Stimulated activated naive CD8-positive, alpha-beta T cell treated with anti-CD3 and anti-CD28 coated beads, Interleukin-15, Interleukin-2, amounts not matched to agents 100 ng/mL and 50 ng/mL, for 24 hours (primary cell): Measurements from ENCODE around the gene APP.
"Not testable (repeated sequence)": the region's sequence is repeated elsewhere in the genome, so short reads cannot be mapped to it uniquely, and the experiment has no call there.

Experiments used
- H3K27ac Mint-ChIP-seq: one replicate; pipeline ENCODE4 v1.8.0; 2021; ENCODE audit warnings: mild to moderate bottlenecking, mixed read lengths
- H3K27me3 Mint-ChIP-seq: one replicate; pipeline ENCODE4 v1.8.0; 2021; ENCODE audit warnings: mixed read lengths
- H3K36me3 Mint-ChIP-seq: one replicate; pipeline ENCODE4 v1.8.0; 2021; ENCODE audit warnings: low read depth, mixed read lengths
- H3K4me1 Mint-ChIP-seq: one replicate; pipeline ENCODE4 v1.8.0; 2021; ENCODE audit warnings: low read depth, mixed read lengths
- H3K4me3 Mint-ChIP-seq: one replicate; pipeline ENCODE4 v1.8.0; 2021; ENCODE audit warnings: mild to moderate bottlenecking, mixed read lengths
- H3K9me3 Mint-ChIP-seq: one replicate; pipeline ENCODE4 v1.8.0; 2021; ENCODE audit warnings: mixed read lengths

The APP gene

DNA sequence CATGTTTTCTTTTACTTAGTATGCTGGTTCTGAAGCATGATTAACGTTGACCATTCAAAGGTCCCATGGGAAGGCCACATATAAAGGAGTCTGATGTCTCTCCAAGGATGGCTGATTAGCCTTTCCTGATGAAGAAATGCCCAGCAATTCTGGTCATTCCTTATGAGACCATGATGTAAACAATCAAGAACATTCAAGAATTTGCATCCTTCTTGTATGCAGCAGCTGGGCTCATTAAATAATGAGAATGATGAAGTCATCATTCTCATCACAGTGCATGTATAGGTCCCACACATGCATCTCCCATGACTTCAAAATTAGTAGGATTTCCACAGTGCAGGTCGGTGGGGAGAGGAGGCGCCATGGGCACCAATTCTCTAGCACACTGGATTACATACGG is 85.4 kb downstream of the APP start:
- Mint-ChIP-seq H3K36me3 (peaks cover 26% of the 10 kb centered on the region), H3K27ac (no peak overlapping the region), H3K9me3 (no peaks in the 10 kb centered on the region), H3K4me3 (no peak overlapping the region), H3K4me1 (no peaks in the 10 kb centered on the region), H3K27me3 (no peaks in the 10 kb centered on the region)

DNA sequence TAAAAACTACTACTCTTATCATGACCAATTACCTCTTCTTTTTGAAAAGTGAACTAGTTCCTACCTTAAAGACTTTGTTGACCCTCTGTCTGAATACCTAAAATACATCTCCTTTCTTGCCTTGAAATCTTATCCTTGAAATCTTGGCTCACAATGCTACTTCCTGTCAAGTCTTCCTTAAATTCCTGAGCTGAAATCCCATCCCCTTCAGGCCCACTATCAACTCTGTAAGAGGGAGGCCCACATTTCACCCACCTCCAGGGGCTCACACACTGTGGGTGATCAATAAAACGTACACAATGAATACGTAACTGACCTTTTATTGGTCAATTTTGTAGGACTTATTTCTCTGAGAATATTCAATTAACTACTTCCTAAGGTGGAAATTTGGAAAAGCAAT is 88.0 kb downstream of the APP start:
- Mint-ChIP-seq H3K4me3 (no peak overlapping the region), H3K9me3 (no peaks in the 10 kb centered on the region), H3K27ac (no peak overlapping the region), H3K27me3 (no peaks in the 10 kb centered on the region), H3K4me1 (no peaks in the 10 kb centered on the region), H3K36me3 (peaks cover 13% of the 10 kb centered on the region)

DNA sequence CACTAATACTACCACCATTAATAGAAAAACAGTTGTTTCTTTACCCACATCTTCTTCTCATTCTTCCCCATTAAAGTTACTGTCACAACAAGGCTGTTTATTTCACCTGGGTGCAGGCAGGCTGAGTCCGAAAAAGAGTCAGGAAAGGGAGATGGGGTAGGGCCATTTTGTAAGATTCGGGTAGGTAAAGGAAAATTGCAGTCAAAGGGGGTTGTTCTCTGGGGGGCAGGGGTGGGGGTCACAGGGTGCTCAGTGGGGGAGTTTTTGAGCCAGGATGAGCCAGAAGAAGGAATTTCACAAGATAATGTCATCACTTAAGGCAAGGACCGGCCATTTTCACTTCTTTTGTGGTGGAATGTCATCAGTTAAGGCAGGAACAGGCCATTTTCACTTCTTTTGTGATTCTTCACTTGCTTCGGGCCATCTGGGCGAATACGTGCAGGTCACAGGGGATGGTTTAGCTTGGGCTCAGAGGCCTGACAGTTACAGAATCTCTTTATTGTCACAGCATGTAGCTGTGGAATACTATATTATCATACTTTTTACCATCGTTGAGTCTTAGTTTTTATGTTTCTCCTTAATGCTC is 89.3 kb downstream of the APP start:
- not testable (repeated sequence) for H3K36me3 Mint-ChIP-seq, H3K27ac Mint-ChIP-seq, H3K4me3 Mint-ChIP-seq, H3K9me3 Mint-ChIP-seq, H3K4me1 Mint-ChIP-seq, H3K27me3 Mint-ChIP-seq

DNA sequence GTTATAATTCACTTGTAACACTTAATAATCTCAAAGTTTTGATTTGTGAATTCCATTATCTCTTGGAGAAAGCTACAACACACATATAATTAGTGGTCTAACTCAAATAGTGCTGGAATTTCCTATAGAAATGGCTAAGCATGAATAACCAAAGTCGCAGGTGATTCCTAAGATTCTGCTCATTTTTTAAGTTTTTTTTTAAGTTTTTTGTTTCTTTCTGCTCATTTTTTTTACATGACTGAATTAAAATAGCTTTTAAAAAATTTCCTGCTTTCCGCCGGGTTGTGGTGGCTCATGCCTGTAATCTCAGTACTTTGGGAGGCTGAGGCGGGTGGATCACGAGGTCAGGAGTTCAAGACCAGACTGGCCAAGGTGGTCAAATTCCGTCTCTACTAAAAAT is 90.4 kb downstream of the APP start:
- Mint-ChIP-seq H3K27ac (no peak overlapping the region), H3K4me1 (no peaks in the 10 kb centered on the region), H3K4me3 (no peak overlapping the region), H3K36me3 (peaks cover 4% of the 10 kb centered on the region), H3K27me3 (no peaks in the 10 kb centered on the region), H3K9me3 (no peaks in the 10 kb centered on the region)

DNA sequence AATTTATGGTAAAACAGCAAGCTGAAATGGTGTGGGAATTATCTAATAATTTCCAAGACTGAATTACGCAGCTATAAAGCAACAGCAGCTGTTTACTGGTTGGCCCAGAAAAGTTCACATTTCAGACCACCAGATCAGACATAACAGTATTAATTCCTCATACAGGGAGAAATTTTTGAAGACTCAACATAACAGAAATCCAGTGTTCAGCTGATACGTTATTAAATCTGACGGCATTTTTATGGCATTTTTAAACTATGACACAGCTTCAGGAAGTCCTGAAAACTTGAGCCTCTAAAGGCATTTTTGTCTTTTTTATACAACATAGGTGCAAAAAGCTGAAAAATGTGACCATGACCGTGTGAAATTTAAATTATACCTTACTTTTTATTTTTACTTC is 91.2 kb downstream of the APP start:
- no peaks in the 10 kb centered on the region for H3K27me3 Mint-ChIP-seq
- no peak overlapping the region for H3K27ac Mint-ChIP-seq
- no peaks in the 10 kb centered on the region for H3K9me3 Mint-ChIP-seq
- H3K4me3 Mint-ChIP-seq: no peak overlapping the region
- H3K4me1 Mint-ChIP-seq: no peaks in the 10 kb centered on the region
- no peaks in the 10 kb centered on the region for H3K36me3 Mint-ChIP-seq

DNA sequence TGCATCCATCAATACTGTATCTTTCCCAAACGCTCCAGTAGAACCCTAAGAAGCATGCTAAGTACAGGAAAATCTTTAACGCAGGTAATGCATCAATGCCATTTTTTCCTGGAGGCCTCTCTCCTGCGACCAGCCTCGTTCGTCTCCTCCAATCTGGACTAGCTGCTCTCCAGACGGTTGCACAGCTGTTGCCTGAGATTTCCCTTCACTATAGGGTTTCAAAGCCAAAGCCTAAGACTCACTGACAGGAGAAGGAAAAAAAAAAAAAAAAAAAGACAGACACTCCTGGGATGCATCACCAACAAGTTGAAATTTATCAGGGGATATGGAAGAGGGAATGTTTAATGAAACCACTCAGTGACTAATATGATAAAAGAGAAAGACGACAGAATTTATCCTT is 93.0 kb downstream of the APP start:
- Mint-ChIP-seq H3K4me3 (no peak overlapping the region), H3K36me3 (no peaks in the 10 kb centered on the region), H3K9me3 (no peaks in the 10 kb centered on the region), H3K4me1 (no peaks in the 10 kb centered on the region), H3K27ac (no peak overlapping the region), H3K27me3 (no peaks in the 10 kb centered on the region)

DNA sequence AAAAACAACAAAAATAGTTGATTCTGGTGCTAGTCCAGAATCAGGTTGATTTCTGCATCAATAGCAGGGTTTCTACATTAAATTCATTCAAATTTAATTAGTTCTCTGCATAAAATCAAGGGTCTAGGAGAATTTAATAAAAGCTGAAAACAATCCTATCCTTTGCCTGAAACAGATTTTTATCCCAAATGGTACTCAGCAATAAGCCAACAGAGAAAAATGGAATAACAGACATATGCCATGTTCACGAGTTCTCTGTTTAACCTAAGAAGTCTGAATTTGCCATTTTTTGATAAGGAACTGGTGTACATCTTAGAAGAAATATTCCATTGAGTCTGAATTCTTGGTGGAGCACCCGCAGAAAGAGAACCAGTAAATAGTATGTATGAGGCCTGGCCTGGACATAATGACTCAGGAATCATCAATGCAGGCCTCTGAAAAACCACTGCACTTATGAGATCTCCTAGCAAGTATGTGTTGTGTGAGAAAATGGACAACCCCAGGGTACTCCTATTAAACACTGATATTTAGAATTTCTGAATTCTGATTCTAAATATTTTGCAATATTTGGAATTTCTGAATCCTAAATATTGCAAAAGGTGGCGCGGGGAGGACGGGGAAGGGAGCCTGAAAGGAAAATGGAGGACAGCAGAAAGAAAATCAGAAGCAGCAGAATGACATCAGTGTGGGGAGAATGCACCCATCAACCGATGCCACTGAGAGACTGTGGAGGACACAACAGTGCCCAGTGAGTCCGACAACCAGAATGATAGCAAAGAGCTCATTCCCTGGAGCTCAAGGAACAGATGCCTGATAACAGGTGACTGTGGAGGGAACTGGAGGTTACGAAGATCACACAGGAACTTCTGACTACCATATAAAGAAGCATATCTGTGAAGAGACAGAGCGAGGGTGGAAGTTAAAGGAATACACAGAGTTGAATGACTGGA is 97.6 kb downstream of the APP start:
- Mint-ChIP-seq H3K36me3 (no peaks in the 10 kb centered on the region), H3K27me3 (no peaks in the 10 kb centered on the region), H3K27ac (no peak overlapping the region), H3K4me3 (no peak overlapping the region), H3K9me3 (no peaks in the 10 kb centered on the region), H3K4me1 (peaks cover 41% of the 10 kb centered on the region)

DNA sequence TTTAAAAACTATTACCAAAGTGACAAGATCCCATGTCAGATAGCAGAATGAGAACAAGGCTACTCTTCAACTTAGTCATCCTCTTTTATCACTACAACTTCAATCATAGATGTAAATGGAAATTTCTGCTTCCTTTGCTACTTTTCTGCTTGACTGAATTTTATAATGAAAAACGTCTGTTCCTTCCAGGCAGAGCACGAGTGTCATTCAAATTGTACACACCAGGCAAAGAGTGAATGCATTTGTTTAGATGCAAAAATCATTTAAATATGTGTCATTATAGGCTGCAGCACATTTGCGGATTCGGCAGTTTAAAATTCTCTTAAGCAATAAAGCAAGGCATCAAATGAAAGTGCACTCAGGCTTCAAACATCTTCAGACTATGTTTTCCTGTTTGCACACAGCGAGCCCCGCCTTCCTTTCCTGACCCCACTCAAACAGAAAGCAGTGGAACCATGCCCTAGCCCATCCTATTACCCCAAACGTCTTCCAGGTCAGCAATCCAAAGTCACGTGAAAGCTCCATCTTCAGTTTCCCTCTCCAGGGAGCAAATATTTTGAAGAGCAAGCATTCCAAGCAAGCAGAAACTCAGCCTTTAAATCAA is 99.6 kb downstream of the APP start:
- H3K27me3 Mint-ChIP-seq: no peaks in the 10 kb centered on the region
- H3K4me3 Mint-ChIP-seq: peak overlapping the region; percentile 68
- no peaks in the 10 kb centered on the region for H3K9me3 Mint-ChIP-seq
- H3K4me1 Mint-ChIP-seq: peaks cover 45% of the 10 kb centered on the region
- peak overlapping the region; percentile 83 for H3K27ac Mint-ChIP-seq
- no peaks in the 10 kb centered on the region for H3K36me3 Mint-ChIP-seq

DNA sequence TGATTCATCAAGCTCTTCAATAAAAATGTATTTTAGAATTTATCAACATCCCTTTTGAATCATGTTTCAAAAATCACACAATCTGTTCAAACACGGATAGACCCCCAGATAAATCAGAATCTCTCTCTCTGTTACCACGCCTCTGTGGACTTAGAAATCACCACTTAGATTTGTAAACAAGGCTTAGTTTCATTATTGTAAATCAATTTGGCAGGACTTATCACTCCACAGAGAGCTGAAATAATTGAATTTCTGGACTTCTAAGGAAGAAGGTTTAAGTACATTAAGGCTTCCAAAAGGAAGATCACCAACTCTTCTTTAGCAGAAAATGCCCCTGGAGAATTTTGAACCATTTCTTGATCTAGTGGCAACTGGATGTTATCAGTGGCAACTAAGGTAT is 100.4 kb downstream of the APP start:
- H3K36me3 Mint-ChIP-seq: no peaks in the 10 kb centered on the region
- H3K9me3 Mint-ChIP-seq: no peaks in the 10 kb centered on the region
- peak overlapping the region; percentile 68 for H3K4me3 Mint-ChIP-seq
- no peaks in the 10 kb centered on the region for H3K27me3 Mint-ChIP-seq
- peak overlapping the region; percentile 83 for H3K27ac Mint-ChIP-seq
- H3K4me1 Mint-ChIP-seq: peaks cover 45% of the 10 kb centered on the region

DNA sequence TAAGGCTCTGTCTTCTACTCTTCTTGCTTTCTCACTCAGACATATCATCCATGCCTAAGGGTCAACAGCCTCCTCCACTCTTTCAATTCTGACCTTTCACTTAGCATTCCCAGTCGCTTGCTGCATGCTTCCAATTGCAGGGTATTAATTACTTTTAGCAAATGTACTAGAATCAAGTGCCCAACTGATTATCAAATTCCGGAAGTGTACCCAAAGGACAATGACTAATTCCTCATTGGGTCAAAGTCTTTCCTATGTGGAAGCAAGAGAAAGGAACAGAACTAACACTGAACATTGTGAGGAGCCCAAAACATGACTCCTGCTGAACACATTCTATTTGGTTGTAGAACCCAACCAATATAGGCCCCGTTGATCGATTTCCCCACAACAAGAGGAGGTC is 101.8 kb downstream of the APP start:
- H3K4me3 Mint-ChIP-seq: no peak overlapping the region
- peak overlapping the region; percentile 70 for H3K27ac Mint-ChIP-seq
- H3K4me1 Mint-ChIP-seq: peaks cover 45% of the 10 kb centered on the region
- no peaks in the 10 kb centered on the region for H3K27me3 Mint-ChIP-seq
- no peaks in the 10 kb centered on the region for H3K36me3 Mint-ChIP-seq
- H3K9me3 Mint-ChIP-seq: no peaks in the 10 kb centered on the region

DNA sequence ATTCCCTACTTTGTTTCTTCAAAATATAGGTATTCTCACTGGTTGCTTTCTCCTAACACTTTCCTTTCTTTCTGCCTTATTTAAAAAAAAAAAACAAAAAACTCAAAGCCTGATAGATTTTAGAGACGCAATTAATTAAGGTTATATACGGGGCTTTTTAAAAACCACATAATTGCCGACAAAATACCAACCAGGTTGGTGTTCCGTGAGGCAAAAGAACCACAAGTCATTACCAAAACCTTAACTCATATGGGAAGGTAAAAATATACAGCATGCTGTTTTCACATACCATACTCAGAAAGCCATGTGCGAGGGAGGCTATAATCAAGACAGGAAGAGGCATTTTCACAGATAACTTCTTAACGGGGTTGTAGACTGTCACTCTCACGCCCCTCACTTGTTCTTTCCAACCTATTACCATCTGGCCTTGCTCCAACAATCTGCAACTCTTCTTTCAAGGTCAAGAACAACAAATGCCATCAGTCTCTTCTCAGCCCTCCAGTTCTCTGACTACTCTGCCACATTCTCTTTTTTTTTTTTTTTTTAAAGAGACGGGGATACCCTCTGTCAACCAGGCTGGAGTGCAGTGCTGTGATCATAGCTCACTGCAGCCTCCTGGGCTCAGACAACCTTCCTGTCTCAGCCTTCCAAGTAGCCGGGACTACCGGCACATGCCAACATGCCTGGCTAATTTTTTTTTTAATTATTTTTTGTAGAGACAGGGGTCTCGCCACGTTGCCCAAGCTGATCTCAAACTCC is 102.6 kb downstream of the APP start:
- Mint-ChIP-seq H3K36me3 (no peaks in the 10 kb centered on the region), H3K4me1 (peaks cover 45% of the 10 kb centered on the region), H3K4me3 (peak overlapping the region; percentile 23), H3K27me3 (no peaks in the 10 kb centered on the region), H3K27ac (peak overlapping the region; percentile 6), H3K9me3 (no peaks in the 10 kb centered on the region)

DNA sequence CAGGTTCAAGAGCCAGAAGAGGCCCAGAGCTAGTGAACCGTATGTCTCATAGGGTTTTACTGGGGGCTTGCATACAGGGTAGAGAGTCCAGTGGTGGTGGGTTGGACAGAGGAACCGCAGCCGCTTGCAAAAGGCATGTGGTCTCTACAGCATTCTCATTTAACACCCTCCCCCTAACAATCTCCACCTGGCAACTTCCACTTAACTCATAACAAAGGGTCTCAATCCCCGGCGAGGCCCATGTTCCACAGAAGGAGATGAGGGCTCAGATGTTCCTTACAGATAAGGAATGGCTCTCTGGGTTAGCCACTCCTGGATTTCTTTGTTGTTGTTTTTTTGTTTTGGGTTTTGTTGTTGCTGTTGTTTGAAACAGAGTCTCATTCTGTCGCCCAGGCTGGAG is 106.1 kb downstream of the APP start:
- no peak overlapping the region for H3K4me3 Mint-ChIP-seq
- H3K27ac Mint-ChIP-seq: no peak overlapping the region
- H3K36me3 Mint-ChIP-seq: no peaks in the 10 kb centered on the region
- H3K27me3 Mint-ChIP-seq: no peaks in the 10 kb centered on the region
- H3K4me1 Mint-ChIP-seq: peaks cover 19% of the 10 kb centered on the region
- H3K9me3 Mint-ChIP-seq: no peaks in the 10 kb centered on the region

DNA sequence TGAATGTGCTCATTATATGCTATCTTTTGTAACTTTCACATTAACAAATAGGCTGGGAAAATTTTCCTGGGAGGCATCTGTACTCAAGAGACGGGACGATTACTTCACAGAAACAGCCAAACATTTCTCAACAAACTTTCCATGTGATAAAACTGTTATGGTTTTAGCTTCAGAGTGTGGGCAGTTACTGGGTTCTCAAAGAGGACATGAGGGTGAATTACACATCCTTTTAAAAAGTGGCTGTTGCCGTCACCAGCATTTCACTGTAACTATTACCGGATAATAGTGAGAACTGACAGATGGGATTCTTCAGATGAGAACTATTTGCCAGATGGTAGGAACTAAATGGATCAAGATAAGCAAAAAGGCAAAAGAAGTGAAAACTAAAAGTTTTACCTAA is 109.1 kb downstream of the APP start:
- H3K4me3 Mint-ChIP-seq: no peak overlapping the region
- no peaks in the 10 kb centered on the region for H3K27me3 Mint-ChIP-seq
- H3K9me3 Mint-ChIP-seq: no peaks in the 10 kb centered on the region
- H3K27ac Mint-ChIP-seq: no peak overlapping the region
- H3K4me1 Mint-ChIP-seq: no peaks in the 10 kb centered on the region
- H3K36me3 Mint-ChIP-seq: no peaks in the 10 kb centered on the region

DNA sequence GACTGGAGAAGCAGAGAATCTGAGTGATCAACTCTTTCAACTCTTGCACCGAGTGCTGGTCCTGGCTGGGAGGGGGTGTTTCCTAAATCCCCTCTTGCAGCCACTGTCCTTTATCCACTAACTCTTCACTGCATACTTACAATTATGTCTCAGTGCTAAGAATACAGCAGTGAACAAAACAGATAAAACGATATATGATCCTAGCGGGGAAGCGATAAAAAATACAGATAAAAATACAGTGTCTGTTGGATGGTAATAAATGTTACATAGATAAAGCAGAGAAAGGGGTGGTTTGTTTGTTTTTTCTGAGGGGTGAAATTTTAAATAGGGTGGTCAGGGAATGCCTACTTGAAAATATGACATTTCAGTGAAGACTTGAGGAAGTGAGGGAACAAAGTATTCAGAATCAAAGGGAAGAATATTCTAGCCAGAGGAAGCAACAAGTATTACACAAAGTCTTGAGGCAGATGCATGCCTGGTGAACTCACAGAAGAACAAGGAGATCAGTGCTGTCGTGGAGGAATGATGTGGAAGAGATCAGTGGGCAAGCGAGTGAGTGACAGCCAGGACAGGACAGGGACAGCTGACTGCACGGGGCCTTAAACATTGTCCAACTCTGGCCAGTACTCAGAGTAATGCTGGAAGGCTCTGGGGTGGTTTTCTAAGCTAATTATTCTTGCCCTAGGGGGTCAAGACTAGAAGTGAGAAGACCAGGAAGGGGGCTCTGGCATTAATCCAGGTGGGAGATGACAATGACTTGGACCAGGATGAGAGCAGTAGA is 110.0 kb downstream of the APP start:
- H3K27ac Mint-ChIP-seq: no peak overlapping the region

More for the DNA sequence above, 110.0 kb downstream of the APP start:
- Mint-ChIP-seq H3K27me3 (no peaks in the 10 kb centered on the region), H3K36me3 (no peaks in the 10 kb centered on the region), H3K9me3 (no peaks in the 10 kb centered on the region), H3K4me3 (no peak overlapping the region), H3K4me1 (no peaks in the 10 kb centered on the region)
